ENCODE data around the gene TMEM132A. TPM values are rescaled to one million over a fixed set of nuclear protein-coding genes. Genes with fewer than 3 reads are reported as not detected.

The TMEM132A gene
- total and polyA plus RNA-seq, 2 of the 13 experiments (the other 11 are each of a cell fraction or from before 2014, with no cell fraction given): 11.1 to 32.9 TPM

GRCh38 chr11:60936467-60937143 is 12.3 kb downstream of the TMEM132A start (continued):
- TF ChIP-seq ZBTB40 (IDR thresholded peaks at IDR 0.05) (no peak), ZBTB40 (CRISPR knock-in tag; IDR thresholded peaks at IDR 0.05) (no peak), KDM2A (CRISPR knock-in tag; IDR thresholded peaks at IDR 0.05; ENCODE audit: borderline replicate concordance, low read depth) (no peak), IRX3 (CRISPR knock-in tag; IDR thresholded peaks at IDR 0.05; ENCODE audit: borderline replicate concordance, low read depth) (no peak), ZSCAN29 (CRISPR knock-in tag; conservative IDR thresholded peaks at IDR 0.05) (no peak), IKZF1 (IDR thresholded peaks at IDR 0.05) (no peak), ZNF549 (CRISPR knock-in tag; IDR thresholded peaks at IDR 0.05) (no peak), ZNF550 (CRISPR knock-in tag; IDR thresholded peaks at IDR 0.05; ENCODE audit: borderline replicate concordance) (no peak), YEATS4 (CRISPR knock-in tag; IDR thresholded peaks at IDR 0.05; ENCODE audit: borderline replicate concordance) (no peak), ZBTB26 (CRISPR knock-in tag; IDR thresholded peaks at IDR 0.05; ENCODE audit: borderline replicate concordance) (no peak), ZNF615 (CRISPR knock-in tag; IDR thresholded peaks at IDR 0.05; ENCODE audit: borderline replicate concordance) (no peak), ZNF512 (CRISPR knock-in tag; IDR thresholded peaks at IDR 0.05) (no peak), MLXIP (CRISPR knock-in tag; IDR thresholded peaks at IDR 0.05; ENCODE audit: borderline replicate concordance) (no peak)
